Activated CD4-positive, alpha-beta T cell treated with anti-CD3 and anti-CD28 coated beads for 1 hour (primary cell): ENCODE data around the gene ACTA1.
"Not testable (repeated sequence)": the region's sequence is repeated elsewhere in the genome, so short reads cannot be mapped to it uniquely, and the experiment has no call there.

Source experiments
- DNase-seq: peaks from one replicate; pipeline ENCODE4 v3.0.0-alpha.2; 2020

ACTA1 gene

GRCh38 chr1:229438021-229438420 lies 4.1 kb upstream of the ACTA1 start:
- DNase-seq: no peak

- DNase-seq: no peak
These were observed 3.5 kb upstream of the ACTA1 start for GRCh38 chr1:229437443-229437842.

- no peak for DNase-seq
These were observed 2.3 kb upstream of the ACTA1 start for GRCh38 chr1:229436201-229436600.

GRCh38 chr1:229434641-229435051 lies 752 bp upstream of the ACTA1 start:
- DNase-seq: no peak

GRCh38 chr1:229433364-229434004 lies 410 bp downstream of the ACTA1 start:
- no peak for DNase-seq

GRCh38 chr1:229432905-229433304 lies 989 bp downstream of the ACTA1 start:
- DNase-seq: no peak

GRCh38 chr1:229432116-229432461 lies 1.8 kb downstream of the ACTA1 start:
- no peak for DNase-seq

GRCh38 chr1:229431284-229432115 lies 2.4 kb downstream of the ACTA1 start:
- DNase-seq: no peak

GRCh38 chr1:229430761-229431283 lies 3.1 kb downstream of the ACTA1 start:
- DNase-seq: no peak

- no peak for DNase-seq
These were observed 5.6 kb downstream of the ACTA1 start for GRCh38 chr1:229428256-229428655.

- DNase-seq: no peak
These were observed 6.3 kb downstream of the ACTA1 start for GRCh38 chr1:229427572-229427971.

GRCh38 chr1:229425564-229426159 lies 8.2 kb downstream of the ACTA1 start:
- no peak for DNase-seq

- no peak for DNase-seq
These were observed 13.1 kb downstream of the ACTA1 start for GRCh38 chr1:229420765-229421164.

GRCh38 chr1:229420224-229420623 lies 13.7 kb downstream of the ACTA1 start:
- no peak for DNase-seq

GRCh38 chr1:229418586-229418985 lies 15.3 kb downstream of the ACTA1 start:
- not testable (repeated sequence) for DNase-seq

- DNase-seq: not testable (repeated sequence)
These were observed 21.1 kb downstream of the ACTA1 start for GRCh38 chr1:229412810-229413209.

- DNase-seq: no peak
These were observed 21.8 kb downstream of the ACTA1 start for GRCh38 chr1:229412056-229412455.

GRCh38 chr1:229411434-229412055 lies 22.3 kb downstream of the ACTA1 start:
- DNase-seq: no peak

GRCh38 chr1:229410692-229411433 lies 23.0 kb downstream of the ACTA1 start:
- DNase-seq: no peak

- DNase-seq: no peak
These were observed 23.6 kb downstream of the ACTA1 start for GRCh38 chr1:229410370-229410691.

- no peak for DNase-seq
These were observed 24.1 kb downstream of the ACTA1 start for GRCh38 chr1:229409616-229410369.

GRCh38 chr1:229408458-229409037 lies 25.3 kb downstream of the ACTA1 start:
- DNase-seq: no peak
